Measurements from ENCODE around the gene GOLGA6L2. TPM values are rescaled to one million over a fixed set of nuclear protein-coding genes. Genes with fewer than 3 reads are reported as not detected.

The GOLGA6L2 gene
- not detected in 2 replicates for total RNA-seq

GRCh38 chr15:23447107-23447500 is at the start of gene GOLGA6L2:
Gene GOLGA6L2 (minus strand): TSS chr15:23447243. CDS start chr15:23447181, 62 bp downstream.

Other genes starting within 250 kb of the GOLGA6L2 start
- gene GOLGA6L26, start 113.0 kb downstream of the GOLGA6L2 start, total RNA-seq = not detected in 2 replicates
- gene GOLGA8S, start 92.5 kb downstream of the GOLGA6L2 start, total RNA-seq = 0.07 TPM in 1 of 2 replicates, not detected in the other
- gene MKRN3, start 118.4 kb upstream of the GOLGA6L2 start, total RNA-seq = 0.07 TPM in 1 of 2 replicates, not detected in the other
- gene MAGEL2, start 200.6 kb upstream of the GOLGA6L2 start, total RNA-seq = not detected in 2 replicates
- 16.1 and 16.9 TPM in 2 replicates for gene NDN, start 240.1 kb upstream of the GOLGA6L2 start, total RNA-seq